Transverse colon (tissue), 4 donors: ENCODE results near the gene C2CD4D. TPM values are rescaled to one million over a fixed set of nuclear protein-coding genes. Genes with fewer than 3 reads are reported as not detected.

Source experiments
- DNase-seq: peaks from one replicate; pipeline ENCODE4 v3.0.0-alpha.2; 2019
- H3K27ac ChIP-seq, 4 donors: fragments of 200-600 bp; sonication (generic); 2 replicates each; pipeline ENCODE4 v1.5.1; 2016 to 2018; ENCODE audit warnings: inconsistent platforms in 4 of 4
- H3K27me3 ChIP-seq: fragments of 200-600 bp; sonication (generic); 2 replicates; pipeline ENCODE4 v1.5.1; 2017; ENCODE audit warnings: inconsistent platforms
- H3K36me3 ChIP-seq, 4 donors: fragments of 200-600 bp; sonication (generic); 2 replicates each; pipeline ENCODE4 v1.5.1; 2017 to 2019; ENCODE audit warnings: inconsistent platforms in 4 of 4
- H3K4me1 ChIP-seq, 4 donors: fragments of 200-600 bp; sonication (generic); 2 replicates each; pipeline ENCODE4 v1.5.1; 2017 to 2020; ENCODE audit warnings: inconsistent platforms in 4 of 4
- H3K4me3 ChIP-seq, 4 donors: fragments of 200-600 bp; sonication (generic); 1 replicate in 1 of 4; 2 replicates in 3 of 4; pipeline versions ENCODE4 v1.5.1 to v1.6.1; 2017 to 2019; ENCODE audit warnings: inconsistent platforms in 4 of 4
- H3K9me3 ChIP-seq, 2 donors: fragments of 200-600 bp; sonication (generic); 2 replicates each; pipeline ENCODE4 v1.5.1; 2017 to 2019; ENCODE audit warnings: inconsistent platforms in 2 of 2
- CTCF ChIP-seq, 5 experiments: fragments of 200-600 bp in 3 of 5; fragments of 450-650 bp in 2 of 5; sonication (generic) in 3 of 5; IDR thresholded peaks; 1 replicate in 2 of 5; 2 replicates in 3 of 5; pipeline ENCODE4 v1.5.1; 2016 to 2017; ENCODE audit warnings: antibody characterized with exemption in 5 of 5, inconsistent platforms in 3 of 5, mild to moderate bottlenecking in 2 of 5, moderate library complexity in 1 of 5
- EP300 ChIP-seq: sonication (generic); formaldehyde crosslinking; IDR thresholded peaks from one replicate; pipeline ENCODE4 v1.6.1; 2017; ENCODE audit warnings: antibody characterized with exemption, low read depth
- POLR2A ChIP-seq: fragments of 450-650 bp; IDR thresholded peaks from one replicate; pipeline ENCODE4 v1.6.1; 2016; ENCODE audit warnings: antibody characterized with exemption, mild to moderate bottlenecking, moderate library complexity
- POLR2AphosphoS5 ChIP-seq, 3 donors: sonication (generic); formaldehyde crosslinking; IDR thresholded peaks; one replicate each; pipeline ENCODE4 v1.6.1; 2016; ENCODE audit warnings: antibody characterized with exemption in 3 of 3
- WGBS, 2 donors: methylation state at CpG; one replicate each; pipeline ENCODE4 v1.1.5; 2018; ENCODE audit warnings: low coverage in 1 of 2; 5-methylcytosine and 5-hydroxymethylcytosine counted together
- in situ Hi-C, 4 donors: fragments of 200-750 bp; cut with MboI; loops; one replicate each; pipeline versions ENCODE4 v1.15.0 to v1.15.1; 2017; ENCODE audit warnings: low sequenced_read_pairs in 3 of 4, low pct_ligation_motif_present in 1 of 4, low pct_unique_long_range_greater_than_20kb in 1 of 4
- intact Hi-C: fragments of 100-400 bp; cut with DNase I; formaldehyde crosslinking; loops from one replicate; pipeline ENCODE4 v1.15.1; 2023; ENCODE audit warnings: low total_unique reads
- total RNA-seq, 4 donors: library from RNA; depleted of rRNA; stranded (reverse); fragments of >200 nt; gene quantifications; one replicate each; pipeline ENCODE4 v1.1.0, GENCODE V29; 2016

The C2CD4D gene
- total RNA-seq, 4 donors from 2014 or later, result not detected

- Histone ChIP-seq H3K4me1 (peaks cover 0 to 6% (median 0%) of the 10 kb centered on the region in 4 donors), H3K27ac (no peak overlapping the region)
Observed at GRCh38 chr1:151823175-151823574, 16.4 kb downstream of the C2CD4D start.

GRCh38 chr1:151822404-151822803, 17.2 kb downstream of the C2CD4D start:
- in situ Hi-C loops, result no loop called here
- no peak overlapping the region for H3K27ac ChIP-seq
- TF ChIP-seq POLR2AphosphoS5 (IDR thresholded peaks at IDR 0.05) (no peak), EP300 (no peak), CTCF (IDR thresholded peaks at IDR 0.05) (no peak), POLR2A (no peak)
- H3K36me3 ChIP-seq, result no peaks in the 10 kb centered on the region
- no peak overlapping the region for H3K4me3 ChIP-seq
- H3K4me1 ChIP-seq, result peaks cover 0 to 5% (median 0%) of the 10 kb centered on the region in 4 donors
- H3K27me3 ChIP-seq, result no peaks in the 10 kb centered on the region
- intact Hi-C loops, result no loop called here
- 62% methylated on average over 7 of the region's 7 CpGs; no CpG with 5 or more reads in 1 of the 2 donors for WGBS, 2 donors
- H3K9me3 ChIP-seq, result no peaks in the 10 kb centered on the region
- DNase-seq, result no peak

More at GRCh38 chr1:151823175-151823574, 16.4 kb downstream of the C2CD4D start:
- 80 to 81% methylated on average over 3 to 8 of the region's 8 CpGs for WGBS, 2 donors
- no peaks in the 10 kb centered on the region for H3K27me3 ChIP-seq
- DNase-seq, result no peak
- TF ChIP-seq POLR2A, result no peak
- in situ Hi-C loops, result no loop called here
- H3K9me3 ChIP-seq, result no peaks in the 10 kb centered on the region
- H3K36me3 ChIP-seq, result no peaks in the 10 kb centered on the region
- intact Hi-C loops, result no loop called here
- H3K4me3 ChIP-seq, result no peak overlapping the region

GRCh38 chr1:151820940-151821339, 18.7 kb downstream of the C2CD4D start:
- 15 to 18% methylated on average over 2 of the region's 2 CpGs for WGBS, 2 donors
- H3K4me3 ChIP-seq, result no peak overlapping the region
- H3K4me1 ChIP-seq, result peaks cover 0 to 4% (median 0%) of the 10 kb centered on the region in 4 donors
- H3K9me3 ChIP-seq, result no peaks in the 10 kb centered on the region
- no peak for TF ChIP-seq CTCF (IDR thresholded peaks at IDR 0.05)
- no peak for TF ChIP-seq POLR2A
- no peak for TF ChIP-seq EP300
- no peak for TF ChIP-seq POLR2AphosphoS5 (IDR thresholded peaks at IDR 0.05)
- no peak for DNase-seq
- in situ Hi-C loops (no loop called here), intact Hi-C loops (no loop called here)
- no peaks in the 10 kb centered on the region for H3K36me3 ChIP-seq
- no peaks in the 10 kb centered on the region for H3K27me3 ChIP-seq
- no peak overlapping the region for H3K27ac ChIP-seq

- in situ Hi-C loops, result loop anchor here in 1 of 4 donors (10.0 kb wide), 1 partner anchor 65 kb away; no protein-coding TSS in a partner anchor
- Histone ChIP-seq H3K9me3 (no peaks in the 10 kb centered on the region), H3K4me1 (no peaks in the 10 kb centered on the region), H3K27me3 (no peaks in the 10 kb centered on the region), H3K4me3 (no peak overlapping the region), H3K36me3 (no peaks in the 10 kb centered on the region), H3K27ac (no peak overlapping the region)
- intact Hi-C loops, result no loop called here
- WGBS, 2 donors, result 70 to 81% methylated on average over 2 to 7 of the region's 7 CpGs
- TF ChIP-seq POLR2AphosphoS5 (IDR thresholded peaks at IDR 0.05) (no peak), POLR2A (no peak), CTCF (IDR thresholded peaks at IDR 0.05) (no peak), EP300 (no peak)
- DNase-seq, result no peak
Observed at GRCh38 chr1:151819976-151820623, 19.5 kb downstream of the C2CD4D start.
